Right lobe of liver (tissue), 6 donors: ENCODE results near the gene RBFOX2. TPM values are rescaled to one million over a fixed set of nuclear protein-coding genes. Genes with fewer than 3 reads are reported as not detected.

Experiments
- ATAC-seq, 4 donors: fragments of 200-7000 bp; cut with Tn5 transposase; one replicate each; pipeline ENCODE4 v1.9.1; 2020; ENCODE audit warnings: mild to moderate bottlenecking in 4 of 4, moderate library complexity in 4 of 4
- DNase-seq, 3 donors: peaks; one replicate each; pipeline ENCODE4 v3.0.0-alpha.2; 2020
- H3K27ac ChIP-seq, 3 donors: fragments of 200-600 bp; one replicate each; pipeline ENCODE4 v1.8.0; 2022
- H3K27me3 ChIP-seq, 2 donors: fragments of 200-600 bp; one replicate each; pipeline ENCODE4 v1.8.0; 2022
- H3K36me3 ChIP-seq, 4 donors: fragments of 200-600 bp; sonication (generic) in 1 of 4; one replicate each; pipeline versions ENCODE4 v1.5.1 to v1.8.0; 2017 to 2022; ENCODE audit warnings: control low read depth in 1 of 4
- H3K4me1 ChIP-seq, 4 donors: fragments of 200-600 bp; sonication (generic) in 1 of 4; one replicate each; pipeline versions ENCODE4 v1.5.1 to v1.8.0; 2017 to 2022; ENCODE audit warnings: control low read depth in 1 of 4
- H3K4me3 ChIP-seq, 3 donors: fragments of 200-600 bp; one replicate each; pipeline ENCODE4 v1.8.0; 2022
- H3K9me3 ChIP-seq, 4 donors: fragments of 200-600 bp; sonication (generic) in 1 of 4; one replicate each; pipeline versions ENCODE4 v1.5.1 to v1.8.0; 2017 to 2022; ENCODE audit warnings: control low read depth in 1 of 4
- POLR2A ChIP-seq: fragments of 450-650 bp; IDR thresholded peaks from one replicate; pipeline ENCODE4 v1.6.1; 2017; ENCODE audit warnings: antibody characterized with exemption, mild to moderate bottlenecking
- WGBS: methylation state at CpG from one replicate; pipeline ENCODE4 v1.1.6; 2018; ENCODE audit warnings: low coverage, low lambda C conversion rate; ENCODE audit not compliant: insufficient coverage; ENCODE audit errors: missing lambda C conversion rate; 5-methylcytosine and 5-hydroxymethylcytosine counted together
- intact Hi-C, 2 donors: fragments of 100-400 bp; cut with DNase I; formaldehyde crosslinking; loops; one replicate each; pipeline versions ENCODE4 v1.11.2 to v1.14.1; 2022
- total RNA-seq, 6 experiments: library from RNA; depleted of rRNA in 2 of 6; stranded (reverse); fragments of >200 nt in 2 of 6; fragmentation: NEBNext Ultra II Directional in 3 of 6; extraction: Animal tissue kit (Norgen Biotek cat#: 25700) in 3 of 6; gene quantifications; one replicate each; pipeline versions ENCODE4 v1.1.0 to v1.2.4, GENCODE V29; 2016 to 2023
- TF ChIP-seq, protein P1 (sequence below), 4 donors: fragments of 200-600 bp in 3 of 4; fragments of 450-650 bp in 1 of 4; IDR thresholded peaks; one replicate each; pipeline versions ENCODE4 v1.5.1 to v1.8.0; 2016 to 2022; ENCODE audit warnings: antibody characterized with exemption in 4 of 4, mild to moderate bottlenecking in 2 of 4
- donor health status: DM: no; HTN: yes; CAD: no.
- donor health status: DM: no; HTN: no; CAD: no.
- donor health status: DM: no; HTN: no; CAD: no.
- donor health status: DM: no; HTN: yes; CAD: no.
- donor health status: DM: no; HTN: yes; CAD: no.

Gene RBFOX2
- total RNA-seq, 6 experiments from 2014 or later: 23.9 to 36.5 (median 29.5) TPM

DNA sequence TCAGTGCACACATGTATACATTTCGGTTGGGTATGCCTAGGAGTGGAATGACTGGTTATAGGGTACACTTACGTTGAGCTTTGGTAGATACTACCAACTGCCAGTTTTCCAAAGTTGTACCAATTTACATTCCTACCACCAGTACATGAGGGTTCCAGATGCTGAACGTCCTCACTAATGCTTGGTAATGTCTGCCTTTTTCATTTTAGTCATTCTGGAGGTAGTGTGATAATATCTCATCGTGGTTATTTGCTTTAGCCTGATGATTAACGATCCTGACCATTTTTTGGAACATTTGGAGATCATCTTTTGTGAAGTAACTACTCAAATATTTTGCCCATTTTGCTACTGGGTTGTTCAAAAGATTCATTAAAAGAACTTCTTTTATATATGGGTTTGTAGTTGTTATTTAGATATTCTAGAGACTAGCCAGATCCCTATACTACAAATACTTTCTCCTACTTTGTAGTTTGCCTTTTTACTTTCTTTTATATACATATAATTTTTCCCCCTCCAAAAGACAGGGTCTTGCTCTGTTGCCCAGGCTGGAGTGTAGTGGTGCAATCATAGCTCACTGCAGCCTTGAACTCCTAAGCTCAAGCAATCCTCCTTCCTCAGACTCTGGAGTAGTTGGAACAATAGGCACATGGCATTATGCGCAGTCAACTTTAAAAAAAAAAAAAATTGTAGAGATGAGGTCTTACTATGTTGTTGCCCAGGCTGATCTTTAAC, 62.1 kb downstream of the RBFOX2 start:
- H3K27ac ChIP-seq: no peak overlapping the region
- no peaks in the 10 kb centered on the region for H3K36me3 ChIP-seq
- no peaks in the 10 kb centered on the region for H3K9me3 ChIP-seq
- intact Hi-C loops: no loop called here
- 83% methylated on average over 5 of the region's 6 CpGs for WGBS
- ATAC-seq (no peak), DNase-seq (no peak)
- peaks cover 0 to 6% (median 2%) of the 10 kb centered on the region in 4 donors for H3K4me1 ChIP-seq
- no peak for TF ChIP-seq POLR2A
- TF ChIP-seq, protein P1, sequence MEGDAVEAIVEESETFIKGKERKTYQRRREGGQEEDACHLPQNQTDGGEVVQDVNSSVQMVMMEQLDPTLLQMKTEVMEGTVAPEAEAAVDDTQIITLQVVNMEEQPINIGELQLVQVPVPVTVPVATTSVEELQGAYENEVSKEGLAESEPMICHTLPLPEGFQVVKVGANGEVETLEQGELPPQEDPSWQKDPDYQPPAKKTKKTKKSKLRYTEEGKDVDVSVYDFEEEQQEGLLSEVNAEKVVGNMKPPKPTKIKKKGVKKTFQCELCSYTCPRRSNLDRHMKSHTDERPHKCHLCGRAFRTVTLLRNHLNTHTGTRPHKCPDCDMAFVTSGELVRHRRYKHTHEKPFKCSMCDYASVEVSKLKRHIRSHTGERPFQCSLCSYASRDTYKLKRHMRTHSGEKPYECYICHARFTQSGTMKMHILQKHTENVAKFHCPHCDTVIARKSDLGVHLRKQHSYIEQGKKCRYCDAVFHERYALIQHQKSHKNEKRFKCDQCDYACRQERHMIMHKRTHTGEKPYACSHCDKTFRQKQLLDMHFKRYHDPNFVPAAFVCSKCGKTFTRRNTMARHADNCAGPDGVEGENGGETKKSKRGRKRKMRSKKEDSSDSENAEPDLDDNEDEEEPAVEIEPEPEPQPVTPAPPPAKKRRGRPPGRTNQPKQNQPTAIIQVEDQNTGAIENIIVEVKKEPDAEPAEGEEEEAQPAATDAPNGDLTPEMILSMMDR (IDR thresholded peaks at IDR 0.05): no peak
- H3K4me3 ChIP-seq: no peak overlapping the region
- H3K27me3 ChIP-seq: no peaks in the 10 kb centered on the region

DNA sequence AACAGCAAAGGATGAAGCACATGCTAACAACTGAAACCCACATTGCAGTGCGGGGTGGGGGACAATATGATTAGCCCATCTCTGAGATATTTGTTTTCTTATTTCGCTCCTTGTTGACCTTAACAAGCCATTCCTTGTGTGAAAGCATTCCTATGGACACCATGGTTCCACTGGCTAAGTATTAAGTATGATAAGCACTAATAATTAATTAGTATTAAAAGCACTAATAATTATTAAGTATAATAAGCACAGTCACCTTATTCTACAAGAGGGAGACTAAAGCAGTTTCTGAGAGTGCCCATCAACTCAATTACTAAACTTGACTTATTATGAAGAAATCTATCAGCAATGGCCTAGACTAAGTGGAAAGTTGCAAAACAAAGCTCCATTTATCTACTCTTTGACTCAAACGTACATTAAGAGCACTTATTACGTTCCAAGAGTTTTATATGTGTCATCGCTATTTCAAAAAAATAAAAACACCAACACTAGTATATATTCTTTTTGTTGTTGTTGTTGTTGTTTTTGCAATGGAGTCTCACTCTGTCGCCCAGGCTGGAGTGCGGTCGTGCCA, 65.3 kb downstream of the RBFOX2 start:
- intact Hi-C loops: no loop called here
- no peak for ATAC-seq
- H3K4me3 ChIP-seq: no peak overlapping the region
- TF ChIP-seq, protein P1 (IDR thresholded peaks at IDR 0.05): no peak
- TF ChIP-seq POLR2A: no peak
- H3K27ac ChIP-seq: no peak overlapping the region
- 92% methylated on average over 8 of the region's 8 CpGs for WGBS
- H3K27me3 ChIP-seq: no peaks in the 10 kb centered on the region
- no peaks in the 10 kb centered on the region for H3K9me3 ChIP-seq
- H3K36me3 ChIP-seq: no peaks in the 10 kb centered on the region
- no peak for DNase-seq
- H3K4me1 ChIP-seq: peaks cover 0 to 5% (median 0%) of the 10 kb centered on the region in 4 donors

DNA sequence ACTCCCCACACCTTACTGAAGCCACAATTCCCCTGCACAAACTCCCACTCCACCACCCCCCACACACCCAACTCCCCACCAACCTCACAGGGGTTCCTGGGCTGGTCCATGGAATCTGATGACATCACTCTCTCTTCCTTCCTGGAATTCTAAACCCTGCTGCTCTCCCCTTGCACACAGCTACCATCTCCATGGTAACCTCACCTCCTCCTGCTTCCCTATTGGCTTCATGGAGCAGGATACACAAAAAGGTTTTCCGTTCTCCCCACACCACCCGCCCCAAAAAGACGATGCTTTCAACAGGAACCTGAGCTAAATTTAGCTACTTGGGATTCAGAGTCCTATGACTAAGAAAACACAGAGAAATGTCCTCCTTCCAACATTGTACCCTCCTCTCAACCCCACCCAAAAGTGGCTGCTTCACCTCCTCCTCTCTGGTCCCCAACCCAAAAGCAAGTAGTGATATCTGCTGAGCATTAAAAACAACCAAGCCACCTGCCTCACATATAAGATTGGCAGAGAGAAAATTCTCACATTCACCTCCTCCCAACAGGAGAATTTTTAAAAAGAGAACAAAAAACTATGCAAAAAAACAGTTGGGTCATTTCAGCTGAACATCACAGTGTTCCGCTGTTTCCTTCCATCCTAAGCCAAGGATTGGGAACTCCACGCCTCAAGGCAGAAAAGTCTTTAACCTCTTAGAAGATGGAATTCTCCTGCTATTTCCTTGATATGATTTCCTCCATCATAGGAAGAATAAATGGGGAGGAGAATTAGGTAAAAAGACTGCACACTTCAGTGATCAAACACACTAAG, 66.9 kb downstream of the RBFOX2 start:
- H3K9me3 ChIP-seq: no peaks in the 10 kb centered on the region
- DNase-seq: no peak
- peaks cover 0 to 5% (median 0%) of the 10 kb centered on the region in 4 donors for H3K4me1 ChIP-seq
- no peak overlapping the region for H3K27ac ChIP-seq
- intact Hi-C loops: no loop called here
- TF ChIP-seq, protein P1 (IDR thresholded peaks at IDR 0.05): no peak
- TF ChIP-seq POLR2A: no peak
- WGBS: 65% methylated on average over 4 of the region's 5 CpGs
- no peaks in the 10 kb centered on the region for H3K36me3 ChIP-seq
- no peak overlapping the region for H3K4me3 ChIP-seq
- peak; percentile 42 to 80 (median 74) for ATAC-seq
- H3K27me3 ChIP-seq: no peaks in the 10 kb centered on the region

DNA sequence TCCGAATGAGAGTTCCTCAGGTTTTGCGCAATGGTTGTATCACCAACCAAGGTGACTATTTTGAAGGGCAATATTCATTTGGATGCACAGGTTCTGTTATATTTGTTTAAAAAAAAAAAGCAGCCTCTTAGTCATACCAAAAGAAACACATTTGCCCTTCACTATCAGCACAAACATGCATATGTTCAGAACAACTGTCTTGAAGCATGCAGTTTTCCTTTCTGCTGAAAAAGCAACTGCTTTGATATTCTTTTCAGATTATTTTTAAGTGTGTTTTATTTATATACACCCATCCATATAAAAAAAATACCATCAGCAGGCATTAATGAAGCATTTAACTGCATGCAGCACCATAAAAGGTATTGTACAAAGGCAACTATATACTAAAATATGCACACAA, 67.8 kb downstream of the RBFOX2 start:
- TF ChIP-seq, protein P1 (IDR thresholded peaks at IDR 0.05): no peak
- TF ChIP-seq POLR2A: no peak
- WGBS: 83% methylated on average over 2 of the region's 2 CpGs
- ATAC-seq (peak in 1 of 4 donors; percentile 26), DNase-seq (no peak)
- H3K27ac ChIP-seq: no peak overlapping the region
- H3K9me3 ChIP-seq: no peaks in the 10 kb centered on the region
- no peaks in the 10 kb centered on the region for H3K36me3 ChIP-seq
- no peaks in the 10 kb centered on the region for H3K27me3 ChIP-seq
- H3K4me1 ChIP-seq: peaks cover 0 to 5% (median 0%) of the 10 kb centered on the region in 4 donors
- no peak overlapping the region for H3K4me3 ChIP-seq
- intact Hi-C loops: no loop called here
